ENCODE data around the gene CSK. TPM values are rescaled to one million over a fixed set of nuclear protein-coding genes. Genes with fewer than 3 reads are reported as not detected.

Gene CSK
- total RNA-seq, 2 donors from 2014 or later, result 64.3 to 68.5 TPM

- no peaks in the 10 kb centered on the region for H3K9me3 ChIP-seq (ENCODE audit: control insufficient read depth, low read length)
- Mint-ChIP-seq H3K27ac (no peak overlapping the region), H3K4me1 (peaks cover 27% of the 10 kb centered on the region), H3K36me3 (ENCODE audit: low read depth) (no peaks in the 10 kb centered on the region), H3K27me3 (ENCODE audit: insufficient read depth) (peaks cover 9% of the 10 kb centered on the region), H3K4me3 (no peak overlapping the region), H3K9me3 (no peaks in the 10 kb centered on the region)
- peaks cover 11% of the 10 kb centered on the region for H3K27me3 ChIP-seq (ENCODE audit: control insufficient read depth, insufficient read depth, low read length, poor library complexity, severe bottlenecking)
- H3K36me3 ChIP-seq (ENCODE audit: control insufficient read depth, insufficient read depth, low read length), result no peaks in the 10 kb centered on the region
- no peak overlapping the region for H3K4me3 ChIP-seq (ENCODE audit: low read length)
- no peak for DNase-seq
- no peak overlapping the region for H3K27ac ChIP-seq (ENCODE audit: low read depth, low read length)
- no peak overlapping the region for H3K9ac ChIP-seq (ENCODE audit: extremely low read depth, low read length, poor library complexity, severe bottlenecking)
- 86 to 87% methylated on average over 7 of the region's 7 CpGs for WGBS, 2 experiments (ENCODE audit: insufficient coverage in 1 of 2, insufficient read length in 1 of 2)
- no peak for TF ChIP-seq CTCF (conservative IDR thresholded peaks at IDR 0.05)
- peaks cover 9% of the 10 kb centered on the region for H3K4me1 ChIP-seq (ENCODE audit: control insufficient read depth, insufficient read depth, low read length)
These were observed 12.3 kb upstream of the CSK start for GRCh38 chr15:74769463-74770025.

- Histone ChIP-seq H3K27ac (ENCODE audit: low read depth, low read length) (no peak overlapping the region), H3K4me3 (ENCODE audit: low read length) (no peak overlapping the region), H3K27me3 (ENCODE audit: control insufficient read depth, insufficient read depth, low read length, poor library complexity, severe bottlenecking) (peaks cover 11% of the 10 kb centered on the region), H3K9me3 (ENCODE audit: control insufficient read depth, low read length) (no peaks in the 10 kb centered on the region), H3K36me3 (ENCODE audit: control insufficient read depth, insufficient read depth, low read length) (no peaks in the 10 kb centered on the region), H3K9ac (ENCODE audit: extremely low read depth, low read length, poor library complexity, severe bottlenecking) (no peak overlapping the region), H3K4me1 (ENCODE audit: control insufficient read depth, insufficient read depth, low read length) (peaks cover 9% of the 10 kb centered on the region)
- Mint-ChIP-seq H3K4me3 (no peak overlapping the region), H3K4me1 (peaks cover 28% of the 10 kb centered on the region), H3K27ac (no peak overlapping the region), H3K36me3 (ENCODE audit: low read depth) (no peaks in the 10 kb centered on the region), H3K9me3 (no peaks in the 10 kb centered on the region), H3K27me3 (ENCODE audit: insufficient read depth) (peaks cover 9% of the 10 kb centered on the region)
- TF ChIP-seq CTCF (conservative IDR thresholded peaks at IDR 0.05), result no peak
- 67 to 72% methylated on average over 3 to 4 of the region's 4 CpGs for WGBS, 2 experiments (ENCODE audit: insufficient coverage in 1 of 2, insufficient read length in 1 of 2)
- no peak for DNase-seq
These were observed 11.5 kb upstream of the CSK start for GRCh38 chr15:74770211-74770903.

GRCh38 chr15:74773329-74773728 lies 8.6 kb upstream of the CSK start:
- Histone ChIP-seq H3K27me3 (ENCODE audit: control insufficient read depth, insufficient read depth, low read length, poor library complexity, severe bottlenecking) (peaks cover 11% of the 10 kb centered on the region), H3K4me1 (ENCODE audit: control insufficient read depth, insufficient read depth, low read length) (peaks cover 17% of the 10 kb centered on the region), H3K9me3 (ENCODE audit: control insufficient read depth, low read length) (no peaks in the 10 kb centered on the region), H3K4me3 (ENCODE audit: low read length) (no peak overlapping the region), H3K36me3 (ENCODE audit: control insufficient read depth, insufficient read depth, low read length) (no peaks in the 10 kb centered on the region), H3K27ac (ENCODE audit: low read depth, low read length) (peak overlapping the region; percentile 77), H3K9ac (ENCODE audit: extremely low read depth, low read length, poor library complexity, severe bottlenecking) (no peak overlapping the region)
- WGBS, 2 experiments (ENCODE audit: insufficient coverage in 1 of 2, insufficient read length in 1 of 2), result 69 to 77% methylated on average over 4 to 5 of the region's 5 CpGs
- no peak overlapping the region for H3K4me3 Mint-ChIP-seq
- peak; percentile 67 for DNase-seq
- H3K9me3 Mint-ChIP-seq, result no peaks in the 10 kb centered on the region
- no peak for TF ChIP-seq CTCF (conservative IDR thresholded peaks at IDR 0.05)
- peaks cover 9% of the 10 kb centered on the region for H3K27me3 Mint-ChIP-seq (ENCODE audit: insufficient read depth)
- peaks cover 44% of the 10 kb centered on the region for H3K4me1 Mint-ChIP-seq
- H3K36me3 Mint-ChIP-seq (ENCODE audit: low read depth), result no peaks in the 10 kb centered on the region
- no peak overlapping the region for H3K27ac Mint-ChIP-seq

All from endodermal cell (in vitro differentiated cells).